ENCODE data around the gene JUNB. TPM values are rescaled to one million over a fixed set of nuclear protein-coding genes. Genes with fewer than 3 reads are reported as not detected.
A peak's percentile ranks its signal among the peaks of the same experiment; 100 is the strongest.

Gene JUNB
- polyA plus RNA-seq, 2 of the 4 experiments (the other 2 are of a cell fraction) = 55.6 to 94.7 TPM

DNA sequence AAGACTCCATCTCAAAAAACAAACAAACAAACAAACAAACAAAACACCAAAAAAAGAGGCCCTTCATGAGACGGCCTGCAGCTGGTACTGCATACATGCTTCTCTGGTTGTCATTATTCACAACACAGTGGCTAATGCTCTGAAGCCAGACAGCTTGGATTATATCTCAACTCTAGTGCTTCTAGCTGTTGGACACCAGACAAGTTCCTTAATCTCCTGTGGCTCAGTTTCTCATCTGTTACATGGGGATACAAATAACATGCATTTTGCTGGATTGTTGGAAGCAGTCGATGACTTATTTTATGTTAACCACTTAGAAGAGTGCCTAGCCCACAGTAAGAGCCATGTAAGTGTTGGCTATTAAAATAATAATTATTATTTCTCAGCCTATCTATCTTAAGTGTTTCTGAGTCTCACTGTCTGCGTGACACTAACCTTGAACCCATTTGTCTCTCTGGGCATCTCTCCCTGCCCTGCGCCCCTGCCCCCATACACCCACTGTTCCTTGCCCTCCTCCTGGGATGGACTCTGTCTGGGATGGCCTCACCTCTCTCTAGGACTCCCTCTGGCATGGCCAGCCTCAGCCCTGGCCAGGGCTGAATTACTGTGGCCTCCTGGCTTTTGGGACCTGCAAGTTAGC, 3.1 kb upstream of the JUNB start:
- ATAC-seq (no peak), FAIRE-seq (no peak), DNase-seq (ENCODE audit: low read depth in 1 of 2, low spot score in 1 of 2) (no peak)
- TF ChIP-seq POLR2A (IDR thresholded peaks at IDR 0.05; ENCODE audit: low read length) (no peak), MAZ (IDR thresholded peaks at IDR 0.05; ENCODE audit: borderline replicate concordance, low read depth, low read length) (no peak), BHLHE40 (IDR thresholded peaks at IDR 0.05; ENCODE audit: low read depth, low read length) (no peak), CBX8 (IDR thresholded peaks at IDR 0.05) (no peak), NPAS2 (CRISPR knock-in tag; IDR thresholded peaks at IDR 0.05; ENCODE audit: borderline replicate concordance) (no peak), FOSL2 (IDR thresholded peaks at IDR 0.05) (no peak), FOSL2 (CRISPR knock-in tag; IDR thresholded peaks at IDR 0.05) (no peak), MAX (IDR thresholded peaks at IDR 0.05) (no peak), HOXA7 (CRISPR knock-in tag; IDR thresholded peaks at IDR 0.05) (no peak)
- H3K4me1 ChIP-seq = peaks cover 68% of the 10 kb centered on the region
- peak overlapping the region; percentile 96 to 99 for H3K27ac ChIP-seq
- ChIA-PET CTCF (interaction anchor here (1.3 to 5.0 kb wide), 6 partner anchors 8 to 30 kb away, joined by 3 to 58 read pairs (median 6); no protein-coding TSS in a partner anchor), POLR2A (interaction anchor here (2.4 kb wide), 1 partner anchor 10 kb away, joined by 24 read pairs; no protein-coding TSS in a partner anchor)
- H3K4me3 ChIP-seq = peak overlapping the region; percentile 92; the same call in 2 of the 3 replicates
- peak overlapping the region; percentile 99 for H3K4me2 ChIP-seq
- no peaks in the 10 kb centered on the region for H3K9me3 ChIP-seq
- 29% methylated on average over 4 of the region's 4 CpGs for WGBS (ENCODE audit: missing lambda C conversion rate)

DNA sequence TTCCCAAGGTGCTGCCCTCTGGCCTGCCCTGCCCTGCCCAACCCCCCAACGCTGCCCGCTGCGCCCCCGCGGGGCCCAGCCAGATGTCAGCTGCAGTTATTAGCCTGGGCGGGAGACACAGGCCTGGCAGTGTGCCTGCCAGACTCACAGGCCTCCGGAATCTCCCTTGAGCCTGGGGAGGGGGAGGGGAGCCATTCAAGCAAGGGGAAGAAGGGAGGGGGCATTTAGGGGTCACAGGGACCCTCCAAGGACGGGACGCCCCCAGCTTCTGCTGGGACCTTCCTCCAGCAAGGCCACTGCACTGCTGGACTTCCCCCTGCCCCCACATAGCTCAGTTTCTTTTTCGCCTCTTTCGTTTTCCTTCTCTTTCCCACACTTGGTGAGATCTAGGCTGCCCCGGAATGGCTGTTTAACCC, 2.6 kb upstream of the JUNB start:
- no peak for FAIRE-seq
- TF ChIP-seq POLR2AphosphoS2 (conservative IDR thresholded peaks at IDR 0.05; ENCODE audit: low read length) = no peak
- TF ChIP-seq FOXS1 (CRISPR knock-in tag; IDR thresholded peaks at IDR 0.05) = no peak
- no peak for TF ChIP-seq ZFP36 (IDR thresholded peaks at IDR 0.05; ENCODE audit: borderline replicate concordance, partially characterized antibody)
- no peak for TF ChIP-seq HEYL (CRISPR knock-in tag; IDR thresholded peaks at IDR 0.05)
- no peak for TF ChIP-seq EHMT2 (IDR thresholded peaks at IDR 0.05; ENCODE audit: low read depth)
- TF ChIP-seq TFCP2L1 (CRISPR knock-in tag; IDR thresholded peaks at IDR 0.05) = no peak
- no peak for TF ChIP-seq MAFK (IDR thresholded peaks at IDR 0.05; ENCODE audit: partially characterized antibody)
- no peak for TF ChIP-seq RNF2 (IDR thresholded peaks at IDR 0.05; ENCODE audit: borderline replicate concordance, low read depth)
- TF ChIP-seq TP53 (CRISPR knock-in tag; IDR thresholded peaks at IDR 0.05) = no peak
- TF ChIP-seq KDM5A (IDR thresholded peaks at IDR 0.05) = no peak
- TF ChIP-seq PBX3 (IDR thresholded peaks at IDR 0.05) = 0 out of 2 replicates have a peak, but pooled peaks have one; percentile 46
- TF ChIP-seq CHD2 (IDR thresholded peaks at IDR 0.05; ENCODE audit: low read length, partially characterized antibody) = no peak
- no peak for TF ChIP-seq HES2 (IDR thresholded peaks at IDR 0.05)
- no peak for TF ChIP-seq FOSL2 (IDR thresholded peaks at IDR 0.05)
- TF ChIP-seq FOSL2 (CRISPR knock-in tag; IDR thresholded peaks at IDR 0.05) = no peak; the same call in 1 of the 2 replicates
- no peak for TF ChIP-seq NFE2L2 (conservative IDR thresholded peaks at IDR 0.05; ENCODE audit: low read length)
- no peak for TF ChIP-seq BCL3 (IDR thresholded peaks at IDR 0.05)
- no peak for TF ChIP-seq CBX8 (IDR thresholded peaks at IDR 0.05)
- no peak for TF ChIP-seq REST (IDR thresholded peaks at IDR 0.05)
- TF ChIP-seq CHD4 (IDR thresholded peaks at IDR 0.05; ENCODE audit: borderline replicate concordance) = no peak
- TF ChIP-seq CBX2 (IDR thresholded peaks at IDR 0.05; ENCODE audit: borderline replicate concordance, low read depth) = no peak
- no peak for TF ChIP-seq FOSB (CRISPR knock-in tag; IDR thresholded peaks at IDR 0.05)
- TF ChIP-seq E2F6 (IDR thresholded peaks at IDR 0.05; ENCODE audit: borderline replicate concordance, low read depth) = no peak; the same call in 1 of the 2 replicates
- no peak for TF ChIP-seq HOXB13 (CRISPR knock-in tag; IDR thresholded peaks at IDR 0.05; ENCODE audit: low read depth)
- TF ChIP-seq PHF8 (IDR thresholded peaks at IDR 0.05; ENCODE audit: borderline replicate concordance, low read depth) = no peak
- TF ChIP-seq HDAC2 (IDR thresholded peaks at IDR 0.05) = no peak

More for the DNA sequence above, 2.6 kb upstream of the JUNB start:
- DNase-seq (ENCODE audit: low read depth in 1 of 2, low spot score in 1 of 2) (peak in 1 of 2 experiments; percentile 89), ATAC-seq (no peak)
- Histone ChIP-seq H3K9me3 (no peaks in the 10 kb centered on the region), H3K4me1 (peaks cover 63% of the 10 kb centered on the region), H3K27ac (peak overlapping the region; percentile 96 to 99), H3K4me2 (peak overlapping the region; percentile 99), H3K4me3 (peak overlapping the region; percentile 92)
- CTCF ChIA-PET = interaction anchor here (1.0 to 5.0 kb wide), 5 partner anchors 11 to 31 kb away, joined by 3 to 58 read pairs (median 4); no protein-coding TSS in a partner anchor
- 1% methylated on average over 5 of the region's 12 CpGs for WGBS (ENCODE audit: missing lambda C conversion rate)
- POLR2A ChIA-PET = interaction anchor here (1.1 to 2.4 kb wide), 2 partner anchors 11 to 23 kb away, joined by 3 to 24 read pairs; no protein-coding TSS in a partner anchor

Measured in A549 (cell line).